Keratinocyte (primary cell): ENCODE measurements around the gene POPDC3. TPM values are rescaled to one million over a fixed set of nuclear protein-coding genes. Genes with fewer than 3 reads are reported as not detected.
A peak's percentile ranks its signal among the peaks of the same experiment; 100 is the strongest.

Experiments
- DNase-seq: peaks from one replicate; pipeline ENCODE4 v3.0.0-alpha.2; 2011; ENCODE audit warnings: low read depth, missing footprints, low spot score
- FAIRE-seq: peaks from 2 replicates; lab custom pipeline; 2011; peaks lifted over from hg19 to GRCh38; lab: Jason Lieb, UNC
- H2AFZ ChIP-seq: 2 replicates; pipeline ENCODE4 v1.6.0; 2012; ENCODE audit warnings: low read length, control low read depth, inconsistent platforms; ENCODE audit not compliant: control insufficient read depth
- H3K27ac ChIP-seq: 2 replicates; pipeline ENCODE4 v1.5.1; 2011; ENCODE audit warnings: low read length; ENCODE audit not compliant: control insufficient read depth, insufficient read depth
- H3K27me3 ChIP-seq: 3 replicates; pipeline ENCODE4 v1.6.0; 2011; ENCODE audit warnings: low read length; ENCODE audit not compliant: control insufficient read depth, insufficient read depth; ENCODE audit errors: extremely low read depth
- H3K36me3 ChIP-seq, 2 experiments: 2 replicates in 1 of 2; 3 replicates in 1 of 2; pipeline ENCODE4 v1.5.1; 2011; ENCODE audit warnings: low read length in 2 of 2, mild to moderate bottlenecking in 1 of 2; ENCODE audit not compliant: control insufficient read depth in 2 of 2, insufficient read depth in 2 of 2; ENCODE audit errors: extremely low read depth in 1 of 2
- H3K4me1 ChIP-seq: 3 replicates; pipeline ENCODE4 v1.5.1; 2011; ENCODE audit warnings: low read length; ENCODE audit not compliant: control insufficient read depth, insufficient read depth; ENCODE audit errors: extremely low read depth
- H3K4me2 ChIP-seq: 3 replicates; pipeline ENCODE4 v1.6.0; 2011; ENCODE audit warnings: low read depth, low read length; ENCODE audit not compliant: control insufficient read depth, insufficient read depth; ENCODE audit errors: extremely low read depth
- H3K4me3 ChIP-seq, 3 experiments: fragments of 200-600 bp in 1 of 3; sonication (generic) in 1 of 3; 2 replicates in 2 of 3; 3 replicates in 1 of 3; pipeline ENCODE4 v1.5.1; 2011 to 2016; ENCODE audit warnings: low read length in 3 of 3, mild to moderate bottlenecking in 3 of 3, control low read depth in 2 of 3, inconsistent platforms in 1 of 3, low read depth in 1 of 3, mixed read lengths in 1 of 3, mixed run types in 1 of 3, moderate library complexity in 1 of 3; ENCODE audit not compliant: control insufficient read depth in 2 of 3, insufficient read depth in 2 of 3; ENCODE audit errors: extremely low read depth in 1 of 3
- H3K79me2 ChIP-seq: 2 replicates; pipeline ENCODE4 v1.6.0; 2012; ENCODE audit warnings: low read length; ENCODE audit not compliant: control insufficient read depth, insufficient read depth
- H3K9ac ChIP-seq: 3 replicates; pipeline ENCODE4 v1.6.0; 2011; ENCODE audit warnings: low read length; ENCODE audit not compliant: control insufficient read depth, insufficient read depth; ENCODE audit errors: extremely low read depth
- H3K9me1 ChIP-seq: 3 replicates; pipeline ENCODE4 v1.6.0; 2011; ENCODE audit warnings: low read length; ENCODE audit not compliant: control insufficient read depth, insufficient read depth; ENCODE audit errors: extremely low read depth
- H3K9me3 ChIP-seq: 2 replicates; pipeline ENCODE4 v1.5.1; 2012; ENCODE audit warnings: low read depth, low read length; ENCODE audit not compliant: control insufficient read depth
- H4K20me1 ChIP-seq: 3 replicates; pipeline ENCODE4 v1.6.0; 2011; ENCODE audit warnings: low read length; ENCODE audit not compliant: control insufficient read depth, insufficient read depth; ENCODE audit errors: extremely low read depth
- EZH2 ChIP-seq: IDR thresholded peaks from one replicate; pipeline ENCODE4 v1.6.1; 2012; ENCODE audit warnings: inconsistent platforms, mild to moderate bottlenecking, low read length, moderate library complexity
- dilution Hi-C: fragments of 300-500 bp; cut with MboI; formaldehyde crosslinking; loops from one replicate; pipeline ENCODE4 v1.7.0; 2020; ENCODE audit warnings: low sequenced_read_pairs; ENCODE audit not compliant: extremely low pct_ligation_motif_present
- polyA plus RNA-seq, 5 experiments: library from polyadenylated mRNA; depleted of rRNA in 3 of 5; stranded (reverse) in 3 of 5; stranded (forward) in 1 of 5; unstranded in 1 of 5; fragments of >200 nt; gene quantifications; 1 replicate in 1 of 5; 2 replicates in 3 of 5; 3 replicates in 1 of 5; pipeline versions ENCODE4 v1.2.1 to v1.2.3, GENCODE V29; 2011 to 2012; ENCODE audit warnings: missing spikeins in 2 of 5, low read depth in 1 of 5, low replicate concordance in 1 of 5
- TF ChIP-seq, protein P1 (sequence below), 3 experiments: IDR thresholded peaks in 1 of 3; conservative IDR thresholded peaks in 1 of 3; optimal IDR thresholded peaks in 1 of 3; 2 replicates in 2 of 3; 3 replicates in 1 of 3; pipeline versions ENCODE3 to v1.5.1; 2011; ENCODE audit warnings: low read length in 3 of 3, mild to moderate bottlenecking in 3 of 3, moderate library complexity in 2 of 3, control low read depth in 1 of 3, inconsistent platforms in 1 of 3; ENCODE audit not compliant: insufficient read depth in 2 of 3; ENCODE audit errors: extremely low read depth in 1 of 3

The POPDC3 gene
- polyA plus RNA-seq, 1 donor (not counting 4 experiments of a cell fraction or from before 2014, with no cell fraction given), result 17.2 TPM

DNA sequence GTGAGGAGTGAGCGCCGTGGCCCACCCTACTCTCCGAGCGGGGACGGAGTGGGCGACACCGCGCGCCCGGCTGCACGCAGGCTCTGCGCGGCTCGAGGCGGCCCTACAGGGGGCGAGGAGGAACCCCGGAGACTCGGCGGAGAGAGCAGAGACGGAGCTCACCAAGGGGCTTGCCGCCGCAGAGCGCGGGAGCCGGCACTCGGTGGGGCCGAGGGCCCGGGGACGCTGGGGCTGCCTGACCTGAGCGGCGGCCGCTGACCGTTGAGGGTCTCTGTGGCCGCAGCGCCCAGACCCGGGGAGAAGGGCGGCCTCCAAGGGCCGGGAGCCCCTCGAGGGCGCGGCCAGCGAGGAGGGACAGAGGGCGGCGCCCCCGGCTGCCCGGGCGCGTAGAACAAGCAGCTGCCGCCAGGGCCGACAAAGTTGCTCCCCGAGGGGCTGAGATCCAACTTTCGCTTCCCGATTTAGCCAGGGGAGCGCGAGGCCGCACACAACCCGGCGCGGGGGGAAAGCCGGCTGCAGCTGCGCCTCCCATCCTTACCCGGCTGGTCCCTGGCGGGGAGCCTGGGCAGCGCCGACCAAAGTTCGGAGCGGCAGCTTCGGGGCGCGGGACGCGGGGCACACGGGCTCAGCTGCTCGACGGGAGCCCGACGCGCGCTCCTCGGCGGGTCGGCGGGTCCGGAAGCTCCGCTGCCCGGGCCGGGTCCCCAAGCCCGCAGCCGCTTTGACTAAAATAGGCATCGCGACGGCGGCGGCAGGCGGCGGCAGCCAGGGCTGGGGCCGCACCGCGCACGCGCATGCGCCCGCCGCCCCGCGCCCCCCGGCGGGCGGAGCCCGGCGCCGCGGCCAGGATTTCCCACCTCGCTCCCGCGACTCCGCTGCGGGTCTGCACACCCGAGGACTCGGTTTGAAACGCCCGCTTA lies 43.1 kb downstream of the POPDC3 start:
- H3K4me2 ChIP-seq, result peak overlapping the region; percentile 88

DNA sequence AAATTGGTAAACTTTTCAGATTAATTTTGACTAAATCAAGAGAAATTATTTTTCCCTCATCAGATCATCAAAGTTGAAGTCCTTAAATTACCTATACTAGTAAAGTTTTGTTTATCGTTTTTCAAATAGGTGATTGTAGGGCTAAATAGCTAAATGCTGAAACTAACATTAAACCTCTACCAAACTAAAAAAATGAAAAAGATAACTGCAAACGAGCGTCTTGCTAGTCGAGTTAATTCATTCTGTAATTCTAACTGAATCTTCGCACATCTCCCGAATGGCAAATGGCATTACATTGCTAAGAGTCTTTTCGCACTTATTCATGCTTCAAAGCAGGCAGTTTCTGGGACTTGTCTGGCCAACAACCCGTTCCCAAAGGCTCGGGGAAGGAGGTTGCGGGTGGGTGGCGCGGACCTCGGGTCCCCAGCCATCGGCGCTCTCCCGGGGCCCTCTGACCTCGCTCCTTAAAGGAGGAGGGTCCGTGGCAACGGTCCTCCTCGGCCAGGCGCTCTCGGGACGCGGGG lies 43.8 kb downstream of the POPDC3 start:
- Histone ChIP-seq H3K4me2 (peak overlapping the region; percentile 88), H3K9ac (peak overlapping the region; percentile 60), H3K27me3 (peaks cover 17% of the 10 kb centered on the region), H4K20me1 (no peaks in the 10 kb centered on the region), H3K4me1 (peaks cover 4% of the 10 kb centered on the region), H3K36me3 (no peaks in the 10 kb centered on the region), H2AFZ (peak overlapping the region; percentile 83), H3K9me3 (no peaks in the 10 kb centered on the region), H3K9me1 (no peaks in the 10 kb centered on the region), H3K79me2 (no peaks in the 10 kb centered on the region), H3K4me3 (peak overlapping the region; percentile 68 to 74 (median 71)), H3K27ac (no peak overlapping the region)
- dilution Hi-C loops, result no loop called here
- DNase-seq (no peak), FAIRE-seq (no peak)
- TF ChIP-seq, protein P1, sequence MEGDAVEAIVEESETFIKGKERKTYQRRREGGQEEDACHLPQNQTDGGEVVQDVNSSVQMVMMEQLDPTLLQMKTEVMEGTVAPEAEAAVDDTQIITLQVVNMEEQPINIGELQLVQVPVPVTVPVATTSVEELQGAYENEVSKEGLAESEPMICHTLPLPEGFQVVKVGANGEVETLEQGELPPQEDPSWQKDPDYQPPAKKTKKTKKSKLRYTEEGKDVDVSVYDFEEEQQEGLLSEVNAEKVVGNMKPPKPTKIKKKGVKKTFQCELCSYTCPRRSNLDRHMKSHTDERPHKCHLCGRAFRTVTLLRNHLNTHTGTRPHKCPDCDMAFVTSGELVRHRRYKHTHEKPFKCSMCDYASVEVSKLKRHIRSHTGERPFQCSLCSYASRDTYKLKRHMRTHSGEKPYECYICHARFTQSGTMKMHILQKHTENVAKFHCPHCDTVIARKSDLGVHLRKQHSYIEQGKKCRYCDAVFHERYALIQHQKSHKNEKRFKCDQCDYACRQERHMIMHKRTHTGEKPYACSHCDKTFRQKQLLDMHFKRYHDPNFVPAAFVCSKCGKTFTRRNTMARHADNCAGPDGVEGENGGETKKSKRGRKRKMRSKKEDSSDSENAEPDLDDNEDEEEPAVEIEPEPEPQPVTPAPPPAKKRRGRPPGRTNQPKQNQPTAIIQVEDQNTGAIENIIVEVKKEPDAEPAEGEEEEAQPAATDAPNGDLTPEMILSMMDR (optimal IDR thresholded peaks at IDR 0.05 in 1 of 3, IDR thresholded peaks at IDR 0.05 in 1 of 3, conservative IDR thresholded peaks at IDR 0.05 in 1 of 3; ENCODE audit: extremely low read depth in 1 of 3, insufficient read depth in 2 of 3, low read length in 3 of 3), result no peak
- TF ChIP-seq EZH2, result peak; percentile 17

More for the DNA sequence above, 43.1 kb downstream of the POPDC3 start:
- Histone ChIP-seq H3K9me3 (no peaks in the 10 kb centered on the region), H3K27me3 (peaks cover 17% of the 10 kb centered on the region), H3K4me1 (peaks cover 4% of the 10 kb centered on the region), H4K20me1 (no peaks in the 10 kb centered on the region), H3K9me1 (no peaks in the 10 kb centered on the region), H3K79me2 (no peaks in the 10 kb centered on the region), H2AFZ (peak overlapping the region; percentile 88), H3K4me3 (peak overlapping the region; percentile 68 to 74 (median 71)), H3K9ac (peak overlapping the region; percentile 60), H3K36me3 (no peaks in the 10 kb centered on the region), H3K27ac (no peak overlapping the region)
- TF ChIP-seq, protein P1 (optimal IDR thresholded peaks at IDR 0.05 in 1 of 3, IDR thresholded peaks at IDR 0.05 in 1 of 3, conservative IDR thresholded peaks at IDR 0.05 in 1 of 3; ENCODE audit: extremely low read depth in 1 of 3, insufficient read depth in 2 of 3, low read length in 3 of 3), result peak in 1 of 3 experiments; percentile 11
- TF ChIP-seq EZH2, result peak; percentile 11
- dilution Hi-C loops, result no loop called here
- DNase-seq (no peak), FAIRE-seq (no peak)
